GM12872 (cell line): Measurements from ENCODE around the gene SMIM38.

ENCODE experiments used
- CTCF ChIP-seq: IDR thresholded peaks from 3 replicates; pipeline ENCODE4 v1.5.1; 2011; ENCODE audit warnings: low read depth, mild to moderate bottlenecking, low read length, moderate library complexity; ENCODE audit not compliant: insufficient read depth

The SMIM38 gene

DNA sequence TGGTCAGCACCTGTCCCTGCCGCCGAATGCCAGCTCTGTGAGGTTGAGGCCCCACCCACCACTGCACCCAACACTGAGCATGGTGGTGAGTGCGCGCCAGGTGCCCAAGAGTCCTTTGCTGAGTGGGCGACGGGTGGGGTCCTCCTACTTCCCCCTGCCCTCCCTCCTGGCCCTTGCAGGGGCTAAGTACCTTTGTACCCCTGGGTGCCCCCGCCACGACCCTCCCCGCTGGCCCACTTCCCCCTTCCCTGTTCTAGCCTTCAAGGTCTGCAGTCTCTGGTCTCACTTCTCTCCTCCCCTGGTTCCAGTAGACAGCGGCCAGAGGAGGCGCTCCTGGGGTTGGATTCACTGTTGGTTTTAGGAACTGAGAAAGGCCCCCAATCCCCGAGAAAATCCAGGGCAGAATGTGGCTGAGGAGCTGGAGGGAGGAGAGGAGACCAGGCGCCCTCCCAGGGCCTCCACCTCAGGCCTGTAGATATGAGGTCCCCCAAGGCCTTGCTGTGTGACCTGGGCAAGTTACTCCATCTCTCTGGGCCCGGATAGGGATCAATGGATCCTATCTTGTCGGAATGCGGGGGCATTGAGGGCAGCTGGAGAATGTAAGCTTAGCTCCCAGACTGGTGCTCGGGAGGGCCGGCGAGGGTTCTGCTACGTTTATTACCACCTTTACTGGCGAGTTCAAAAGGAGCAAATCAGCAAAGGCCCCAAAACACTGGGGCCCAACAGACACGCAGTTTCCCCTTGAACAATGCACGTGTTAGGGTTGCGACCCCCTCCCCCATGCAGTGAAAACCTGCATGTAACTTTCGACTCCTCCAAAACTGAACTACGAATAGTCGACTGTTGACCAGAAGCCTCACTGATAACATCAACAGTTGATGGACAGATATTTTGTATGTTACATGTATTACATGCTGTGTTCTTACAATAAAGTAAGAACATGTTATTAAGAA, 31.9 kb upstream of the SMIM38 start:
- no peak for TF ChIP-seq CTCF

GRCh38 chr11:69125861-69126260, 29.9 kb upstream of the SMIM38 start:
- no peak for TF ChIP-seq CTCF

DNA sequence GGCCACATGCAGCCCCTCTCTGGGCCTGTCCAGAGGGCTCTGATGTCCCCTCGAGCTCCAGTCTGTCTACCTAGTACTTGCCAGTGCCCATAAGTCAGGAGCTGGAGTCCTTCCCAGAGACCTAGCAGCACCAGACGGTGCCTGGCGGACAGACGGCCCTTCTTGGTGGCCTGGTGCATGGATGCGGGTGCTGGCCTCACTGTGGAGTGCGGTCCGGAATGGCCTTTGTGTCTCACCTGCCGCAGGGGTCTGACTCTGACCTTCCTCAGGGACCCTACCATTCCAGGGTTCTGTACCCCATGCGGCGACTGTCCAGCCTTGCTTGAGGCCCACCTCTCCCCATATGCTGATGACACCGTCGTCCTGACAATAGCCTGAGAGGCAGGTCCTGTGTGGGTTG, 29.4 kb upstream of the SMIM38 start:
- no peak for TF ChIP-seq CTCF

- TF ChIP-seq CTCF, result no peak
These were observed 28.5 kb upstream of the SMIM38 start for GRCh38 chr11:69127081-69127850.

GRCh38 chr11:69127884-69128283, 27.9 kb upstream of the SMIM38 start:
- no peak for TF ChIP-seq CTCF

- no peak for TF ChIP-seq CTCF
These were observed 26.7 kb upstream of the SMIM38 start for GRCh38 chr11:69129053-69129452.

DNA sequence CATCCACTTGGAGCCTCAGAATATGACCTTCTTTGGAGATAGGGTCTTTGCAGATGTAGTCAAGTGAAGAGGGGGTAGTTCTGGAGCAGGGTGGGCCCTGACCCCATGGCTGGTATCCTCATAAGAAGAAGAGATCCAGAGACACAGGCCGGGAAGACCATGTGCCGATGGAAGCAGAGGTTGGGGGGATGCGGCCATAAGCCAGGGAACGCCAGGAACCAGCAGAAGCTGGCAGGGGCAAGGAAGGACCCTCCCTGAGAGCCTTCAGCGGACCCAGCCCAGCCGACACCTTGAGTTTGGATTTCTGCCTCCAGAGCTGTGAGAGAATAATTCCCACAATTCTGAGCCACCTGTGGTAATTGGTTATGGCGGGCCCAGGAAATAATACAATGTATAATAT, 26.1 kb upstream of the SMIM38 start:
- TF ChIP-seq CTCF, result no peak
